Sigmoid colon (tissue), 4 donors: ENCODE results near the gene TRPM3.

ENCODE experiments used
- CTCF ChIP-seq, 4 experiments: fragments of 450-650 bp in 3 of 4; fragments of 200-600 bp in 1 of 4; IDR thresholded peaks; one replicate each; pipeline ENCODE4 v1.5.1; 2016 to 2019; ENCODE audit warnings: antibody characterized with exemption in 4 of 4, mild to moderate bottlenecking in 3 of 4, moderate library complexity in 2 of 4
- EP300 ChIP-seq, 4 donors: sonication (generic); formaldehyde crosslinking; IDR thresholded peaks; one replicate each; pipeline ENCODE4 v1.6.1; 2017; ENCODE audit warnings: antibody characterized with exemption in 4 of 4
- POLR2A ChIP-seq, 2 donors: fragments of 450-650 bp; IDR thresholded peaks; one replicate each; pipeline ENCODE4 v1.6.1; 2016; ENCODE audit warnings: antibody characterized with exemption in 2 of 2, mild to moderate bottlenecking in 2 of 2, moderate library complexity in 2 of 2

GRCh38 chr9:70924380-70924779, 197.0 kb downstream of the TRPM3 start:
- TF ChIP-seq EP300 (IDR thresholded peaks at IDR 0.05) (no peak), CTCF (IDR thresholded peaks at IDR 0.05) (no peak), POLR2A (IDR thresholded peaks at IDR 0.05) (no peak)
